Muscle layer of duodenum (tissue), 2 donors: Measurements from ENCODE around the gene ERBB2.
"Not testable (repeated sequence)": the region's sequence is repeated elsewhere in the genome, so short reads cannot be mapped to it uniquely, and the experiment has no call there.

Experiments
- H3K27ac ChIP-seq: one replicate; pipeline ENCODE4 v1.7.0; 2013; ENCODE audit warnings: mild to moderate bottlenecking, low read length
- H3K27me3 ChIP-seq: one replicate; pipeline ENCODE4 v1.7.0; 2013; ENCODE audit warnings: low read depth, mild to moderate bottlenecking, control low read depth, low read length
- H3K36me3 ChIP-seq, 2 donors: one replicate each; pipeline ENCODE4 v1.7.0; 2013; ENCODE audit warnings: low read length in 2 of 2, control low read depth in 1 of 2, mild to moderate bottlenecking in 1 of 2; ENCODE audit not compliant: insufficient read depth in 2 of 2, control insufficient read depth in 1 of 2
- H3K4me1 ChIP-seq, 2 donors: one replicate each; pipeline ENCODE4 v1.7.0; 2013; ENCODE audit warnings: low read length in 2 of 2, mild to moderate bottlenecking in 2 of 2, control low read depth in 1 of 2, moderate library complexity in 1 of 2; ENCODE audit not compliant: insufficient read depth in 2 of 2, control insufficient read depth in 1 of 2
- H3K4me3 ChIP-seq, 2 donors: one replicate each; pipeline ENCODE4 v1.7.0; 2013; ENCODE audit warnings: low read length in 2 of 2, low read depth in 1 of 2, mild to moderate bottlenecking in 1 of 2
- H3K9me3 ChIP-seq, 2 donors: one replicate each; pipeline ENCODE4 v1.7.0; 2013; ENCODE audit warnings: low read length in 2 of 2, control low read depth in 1 of 2, mild to moderate bottlenecking in 1 of 2; ENCODE audit not compliant: control insufficient read depth in 1 of 2
- donor health status: healthy.

Gene ERBB2

GRCh38 chr17:39687546-39688474 is 12.1 kb upstream of the ERBB2 start, which contains the start of gene PGAP3:
Gene PGAP3 (minus strand): TSS chr17:39688057. CDS start chr17:39688014, 43 bp downstream.
- peaks cover 8% of the 10 kb centered on the region in 2 donors for H3K4me1 ChIP-seq
- H3K36me3 ChIP-seq, result peaks cover 12 to 19% of the 10 kb centered on the region in 2 donors
- H3K27ac ChIP-seq, result peak within 1 kb of the TSS; percentile 91
- H3K9me3 ChIP-seq, result no peaks in the 10 kb centered on the region
- peak within 1 kb of the TSS; percentile 84 to 97 for H3K4me3 ChIP-seq
- no peaks in the 10 kb centered on the region for H3K27me3 ChIP-seq

DNA sequence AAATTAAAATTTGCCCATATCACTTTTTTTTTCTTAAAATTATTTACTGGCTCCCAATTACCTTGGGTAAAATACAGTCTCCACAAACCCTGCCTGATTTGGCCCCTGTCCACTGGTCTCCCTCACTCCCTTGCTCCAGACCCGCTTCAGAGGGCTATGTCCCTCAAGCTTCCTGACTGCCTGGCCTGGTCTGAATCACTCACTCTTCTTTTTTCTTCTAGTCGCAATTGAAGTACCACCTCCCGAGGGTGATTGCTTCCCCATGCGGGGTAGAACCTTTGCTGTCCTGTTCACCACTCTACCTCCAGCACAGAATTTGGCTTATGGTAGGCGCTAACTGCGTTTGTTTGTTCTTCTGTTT is 11.4 kb upstream of the ERBB2 start:
- H3K4me1 ChIP-seq, result peaks cover 8% of the 10 kb centered on the region in 2 donors
- H3K27me3 ChIP-seq, result no peaks in the 10 kb centered on the region
- H3K9me3 ChIP-seq, result no peaks in the 10 kb centered on the region
- H3K36me3 ChIP-seq, result peaks cover 12 to 14% of the 10 kb centered on the region in 2 donors
- H3K27ac ChIP-seq, result peak overlapping the region; percentile 91
- peak overlapping the region; percentile 84 to 97 for H3K4me3 ChIP-seq

DNA sequence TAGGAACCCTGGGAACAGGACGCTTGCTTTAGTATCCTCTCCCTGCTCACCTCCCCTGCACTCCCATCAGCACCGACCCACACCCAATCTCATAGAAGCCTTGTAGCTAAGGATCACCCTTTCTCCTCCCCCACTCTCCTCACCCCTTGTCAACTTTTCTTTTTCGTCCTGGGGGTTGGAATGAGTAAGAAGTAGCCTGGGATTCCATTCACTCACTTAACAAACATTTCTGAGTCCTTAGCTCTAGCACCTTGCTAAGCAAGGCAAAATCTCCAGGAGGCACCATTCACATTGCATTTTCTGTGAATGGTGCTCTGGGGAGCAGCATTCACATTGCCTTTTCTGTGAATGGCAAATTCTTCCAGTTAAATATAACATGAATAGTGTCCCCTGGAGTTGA is 10.9 kb upstream of the ERBB2 start:
- Histone ChIP-seq H3K4me1 (peaks cover 8% of the 10 kb centered on the region in 2 donors), H3K36me3 (peaks cover 11 to 12% of the 10 kb centered on the region in 2 donors), H3K4me3 (peak overlapping the region; percentile 84 to 97), H3K27me3 (no peaks in the 10 kb centered on the region), H3K27ac (no peak overlapping the region), H3K9me3 (no peaks in the 10 kb centered on the region)

GRCh38 chr17:39694593-39694992 is 5.3 kb upstream of the ERBB2 start:
- no peak overlapping the region for H3K27ac ChIP-seq
- H3K36me3 ChIP-seq, result no peaks in the 10 kb centered on the region
- no peak overlapping the region for H3K4me3 ChIP-seq
- peaks cover 0 to 5% of the 10 kb centered on the region in 2 donors for H3K4me1 ChIP-seq
- no peaks in the 10 kb centered on the region for H3K27me3 ChIP-seq
- no peaks in the 10 kb centered on the region for H3K9me3 ChIP-seq

- Histone ChIP-seq H3K27ac (no peak overlapping the region), H3K4me3 (no peak overlapping the region), H3K36me3 (no peaks in the 10 kb centered on the region), H3K27me3 (no peaks in the 10 kb centered on the region), H3K4me1 (peaks cover 0 to 5% of the 10 kb centered on the region in 2 donors), H3K9me3 (no peaks in the 10 kb centered on the region)
These were observed 4.8 kb upstream of the ERBB2 start for GRCh38 chr17:39695089-39695474.

DNA sequence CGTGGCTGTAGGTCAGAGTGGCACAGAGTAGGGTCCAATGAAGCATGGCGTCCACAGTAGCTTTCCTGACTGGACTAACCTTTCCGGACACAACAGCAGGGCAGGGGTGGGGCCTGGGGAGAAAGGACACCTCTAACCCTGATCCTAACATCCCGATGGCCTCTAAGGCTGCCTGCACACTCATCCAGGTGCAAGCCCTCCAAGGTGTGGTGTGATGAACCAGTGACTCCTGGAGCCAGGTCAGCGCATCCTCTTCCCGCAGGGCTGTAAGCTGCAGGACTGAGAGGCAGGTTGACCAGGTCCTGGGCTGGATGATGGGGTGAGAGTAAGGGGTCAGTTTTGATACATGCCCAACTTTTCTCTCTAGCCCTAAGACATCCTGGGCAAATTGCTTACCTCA is 3.1 kb upstream of the ERBB2 start:
- no peaks in the 10 kb centered on the region for H3K9me3 ChIP-seq
- no peak overlapping the region for H3K4me3 ChIP-seq
- peaks cover 0 to 13% of the 10 kb centered on the region in 2 donors for H3K4me1 ChIP-seq
- H3K27ac ChIP-seq, result no peak overlapping the region
- no peaks in the 10 kb centered on the region for H3K27me3 ChIP-seq
- H3K36me3 ChIP-seq, result no peaks in the 10 kb centered on the region

GRCh38 chr17:39697961-39698360 is 1.9 kb upstream of the ERBB2 start:
- H3K27ac ChIP-seq, result no peak overlapping the region
- no peak overlapping the region for H3K4me3 ChIP-seq
- no peaks in the 10 kb centered on the region for H3K27me3 ChIP-seq
- no peaks in the 10 kb centered on the region for H3K9me3 ChIP-seq
- peaks cover 0 to 17% of the 10 kb centered on the region in 2 donors for H3K4me1 ChIP-seq
- no peaks in the 10 kb centered on the region for H3K36me3 ChIP-seq

DNA sequence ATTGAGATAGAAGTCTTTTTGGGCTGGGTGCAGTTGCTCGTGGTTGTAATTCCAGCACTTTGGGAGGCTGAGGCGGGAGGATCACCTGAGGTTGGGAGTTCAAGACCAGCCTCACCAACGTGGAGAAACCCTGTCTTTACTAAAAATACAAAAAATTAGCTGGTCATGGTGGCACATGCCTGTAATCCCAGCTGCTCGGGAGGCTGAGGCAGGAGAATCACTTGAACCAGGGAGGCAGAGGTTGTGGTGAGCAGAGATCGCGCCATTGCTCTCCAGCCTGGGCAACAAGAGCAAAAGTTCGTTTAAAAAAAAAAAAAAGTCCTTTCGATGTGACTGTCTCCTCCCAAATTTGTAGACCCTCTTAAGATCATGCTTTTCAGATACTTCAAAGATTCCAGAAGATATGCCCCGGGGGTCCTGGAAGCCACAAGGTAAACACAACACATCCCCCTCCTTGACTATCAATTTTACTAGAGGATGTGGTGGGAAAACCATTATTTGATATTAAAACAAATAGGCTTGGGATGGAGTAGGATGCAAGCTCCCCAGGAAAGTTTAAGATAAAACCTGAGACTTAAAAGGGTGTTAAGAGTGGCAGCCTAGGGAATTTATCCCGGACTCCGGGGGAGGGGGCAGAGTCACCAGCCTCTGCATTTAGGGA is 577 bp upstream of the ERBB2 start:
- not testable (repeated sequence) for H3K27me3 ChIP-seq, H3K36me3 ChIP-seq, H3K9me3 ChIP-seq
- H3K4me1 ChIP-seq, result peaks cover 0 to 17% of the 10 kb centered on the region in 2 donors
- H3K4me3 ChIP-seq, result peak overlapping the region; percentile 54 to 83
- H3K27ac ChIP-seq, result peak overlapping the region; percentile 53

- H3K27ac ChIP-seq, result peak overlapping the region; percentile 53
- peak overlapping the region; percentile 54 to 83 for H3K4me3 ChIP-seq
- peaks cover 8 to 24% of the 10 kb centered on the region in 2 donors for H3K4me1 ChIP-seq
- H3K36me3 ChIP-seq, result no peaks in the 10 kb centered on the region
- H3K27me3 ChIP-seq, result no peaks in the 10 kb centered on the region
- H3K9me3 ChIP-seq, result no peaks in the 10 kb centered on the region
These were observed 504 bp downstream of the ERBB2 start for GRCh38 chr17:39700148-39700987.

GRCh38 chr17:39701012-39701783 is 1.3 kb downstream of the ERBB2 start:
- Histone ChIP-seq H3K36me3 (no peaks in the 10 kb centered on the region), H3K27ac (peak overlapping the region; percentile 53), H3K27me3 (no peaks in the 10 kb centered on the region), H3K4me1 (peaks cover 11 to 24% of the 10 kb centered on the region in 2 donors), H3K9me3 (no peaks in the 10 kb centered on the region), H3K4me3 (peak overlapping the region; percentile 54 to 83)
